Body of pancreas (tissue), 4 donors: ENCODE measurements around the gene PHACTR3.

Experiments used
- CTCF ChIP-seq, 7 experiments: fragments of 450-650 bp in 4 of 7; fragments of 200-600 bp in 3 of 7; sonication (generic) in 3 of 7; IDR thresholded peaks; one replicate each; pipeline ENCODE4 v1.5.1; 2016 to 2019; ENCODE audit warnings: antibody characterized with exemption in 7 of 7
- POLR2A ChIP-seq, 3 donors: fragments of 450-650 bp; IDR thresholded peaks; one replicate each; pipeline ENCODE4 v1.6.1; 2016; ENCODE audit warnings: antibody characterized with exemption in 3 of 3, mild to moderate bottlenecking in 2 of 3

- no peak for TF ChIP-seq CTCF (IDR thresholded peaks at IDR 0.05)
- no peak for TF ChIP-seq POLR2A (IDR thresholded peaks at IDR 0.05)
Measured at GRCh38 chr20:59821201-59821600, 216.9 kb downstream of the PHACTR3 start.
